Activated T-helper 1 cell treated with anti-CD3 and anti-CD28 coated beads, Interleukin-2, amount 50 U/mL, for 16 hours (primary cell): ENCODE measurements around the gene ESF1.
"Not testable (repeated sequence)": the region's sequence is repeated elsewhere in the genome, so short reads cannot be mapped to it uniquely, and the experiment has no call there.

Experiments used
- DNase-seq, 2 donors: peaks; one replicate each; pipeline ENCODE4 v3.0.0-alpha.2; 2020; ENCODE audit warnings: low read depth in 1 of 2, low spot score in 1 of 2

The ESF1 gene

GRCh38 chr20:13790708-13791107 is 6.0 kb upstream of the ESF1 start:
- DNase-seq = no peak

DNA sequence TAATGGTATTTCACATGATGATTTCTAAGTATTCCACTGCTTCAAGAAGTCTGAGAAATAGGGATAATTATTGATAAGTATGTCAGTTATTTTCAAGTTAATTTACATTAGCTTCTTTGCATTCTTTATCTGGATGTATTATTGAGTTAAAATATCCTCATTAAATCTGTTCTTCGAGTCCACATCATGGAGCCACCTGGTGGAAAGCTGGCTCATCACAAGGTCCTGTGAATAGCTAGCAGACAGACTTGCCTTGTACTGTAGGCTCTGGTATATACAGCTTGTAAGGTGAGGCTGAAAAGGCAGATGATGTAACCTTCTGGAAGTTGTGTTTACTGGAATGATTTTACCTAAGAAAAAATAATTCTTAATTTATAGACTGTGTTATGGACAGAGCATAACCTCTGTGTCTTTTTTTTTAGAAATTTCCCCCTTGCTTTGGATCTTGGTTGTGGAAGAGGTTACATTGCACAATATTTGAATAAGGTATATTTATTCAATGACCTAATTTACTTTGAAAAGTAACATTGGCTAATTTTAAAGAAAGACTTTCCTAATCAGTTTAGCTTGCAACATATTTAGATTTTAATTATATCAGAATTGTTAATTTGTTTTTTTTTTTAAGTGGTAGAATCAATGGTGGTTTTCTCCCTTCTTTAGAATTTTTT is 3.6 kb upstream of the ESF1 start:
- DNase-seq = no peak

GRCh38 chr20:13786143-13786828 is 1.6 kb upstream of the ESF1 start:
- DNase-seq = no peak

DNA sequence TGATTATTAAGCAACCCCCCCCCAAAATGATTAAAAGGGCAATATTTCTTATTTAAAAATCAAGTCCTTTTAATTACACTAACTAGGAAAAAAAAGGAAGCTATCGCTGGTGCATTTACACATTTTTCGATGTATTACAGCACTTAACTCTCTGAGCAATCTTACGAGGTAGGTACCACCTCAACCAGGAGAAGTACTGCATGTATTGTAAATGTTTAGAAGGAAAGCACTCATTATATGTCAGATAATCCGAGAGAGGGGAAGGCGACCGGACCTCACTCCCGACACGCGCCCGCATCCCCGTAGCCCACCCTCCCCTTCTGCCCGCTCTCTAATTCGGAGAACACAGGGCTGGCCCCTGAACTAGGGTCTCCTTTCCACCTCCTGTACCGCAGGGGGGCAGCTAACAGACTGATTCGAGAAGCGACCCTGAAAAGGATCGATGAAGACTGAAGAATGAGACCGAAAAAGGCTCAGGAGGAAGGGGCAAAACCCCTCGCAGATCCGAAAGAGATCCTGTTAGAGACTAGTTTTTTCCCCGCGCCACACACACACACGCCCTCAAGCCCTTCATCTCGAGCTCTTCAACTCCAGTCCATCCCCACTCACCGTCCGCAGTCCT is 337 bp downstream of the ESF1 start:
- no peak for DNase-seq

DNA sequence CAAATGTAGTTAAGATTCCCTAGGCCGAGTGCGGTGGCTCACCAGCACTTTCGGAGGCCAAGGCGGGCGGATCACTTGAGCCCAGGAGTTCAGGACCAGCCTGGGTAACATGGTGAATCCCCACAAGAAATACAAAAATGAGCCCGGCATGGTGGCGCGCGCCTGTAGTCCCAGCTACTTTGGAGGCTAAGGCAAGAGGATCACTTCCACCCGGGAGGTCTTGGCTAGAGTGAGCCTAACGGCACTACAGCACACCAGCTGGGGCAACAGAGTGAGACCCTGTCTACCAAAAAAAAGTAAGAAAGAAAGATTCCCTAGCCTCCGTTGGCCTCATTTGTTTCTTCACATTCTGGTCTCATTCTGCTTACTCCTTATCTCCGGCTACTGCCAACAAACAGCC is 1.2 kb downstream of the ESF1 start:
- no peak for DNase-seq

DNA sequence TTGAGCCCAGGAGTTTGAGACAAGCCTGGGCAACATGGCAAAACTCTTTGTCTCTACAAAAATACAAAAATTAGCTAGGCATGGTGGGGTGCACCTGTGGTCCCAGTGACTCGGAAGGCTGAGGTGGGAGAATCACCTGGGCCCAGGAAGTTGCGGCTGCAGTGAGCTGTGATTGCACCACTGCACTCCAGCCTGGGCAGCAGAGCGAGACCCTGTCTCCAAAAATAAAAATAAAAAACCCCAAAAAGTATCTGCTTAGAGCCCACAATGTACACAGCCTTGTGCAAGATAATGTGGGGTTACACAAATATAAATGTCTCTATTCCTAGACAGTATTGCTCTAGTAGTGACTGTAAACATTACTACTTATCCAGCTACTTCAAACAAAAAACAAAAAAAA is 5.9 kb downstream of the ESF1 start:
- no peak for DNase-seq

GRCh38 chr20:13777171-13777601 is 7.5 kb downstream of the ESF1 start:
- no peak for DNase-seq

GRCh38 chr20:13775867-13776266 is 8.9 kb downstream of the ESF1 start:
- no peak for DNase-seq

DNA sequence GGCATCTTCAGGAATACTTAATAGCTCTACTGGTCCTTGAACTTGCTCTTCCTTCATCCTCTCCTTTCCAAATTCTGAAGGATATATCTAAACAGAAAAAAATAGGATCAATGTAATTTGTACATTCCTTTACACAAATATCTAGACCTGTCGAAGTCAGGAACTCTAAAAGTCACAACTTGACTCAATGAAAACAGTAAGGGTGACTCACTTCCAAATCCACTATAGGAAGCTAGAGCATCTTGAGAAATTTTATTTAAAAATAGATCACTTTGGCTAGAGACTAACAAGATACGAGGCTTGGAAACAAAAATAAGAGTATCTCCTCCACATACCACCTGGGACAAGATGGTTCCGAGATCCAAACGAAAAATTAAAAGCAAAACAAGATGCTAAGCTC is 12.2 kb downstream of the ESF1 start:
- DNase-seq = no peak

- no peak for DNase-seq
Observed at GRCh38 chr20:13771853-13772453, 12.8 kb downstream of the ESF1 start.

GRCh38 chr20:13770141-13770540 is 14.6 kb downstream of the ESF1 start:
- no peak for DNase-seq

- no peak for DNase-seq
Observed at GRCh38 chr20:13765868-13766416, 18.8 kb downstream of the ESF1 start.

DNA sequence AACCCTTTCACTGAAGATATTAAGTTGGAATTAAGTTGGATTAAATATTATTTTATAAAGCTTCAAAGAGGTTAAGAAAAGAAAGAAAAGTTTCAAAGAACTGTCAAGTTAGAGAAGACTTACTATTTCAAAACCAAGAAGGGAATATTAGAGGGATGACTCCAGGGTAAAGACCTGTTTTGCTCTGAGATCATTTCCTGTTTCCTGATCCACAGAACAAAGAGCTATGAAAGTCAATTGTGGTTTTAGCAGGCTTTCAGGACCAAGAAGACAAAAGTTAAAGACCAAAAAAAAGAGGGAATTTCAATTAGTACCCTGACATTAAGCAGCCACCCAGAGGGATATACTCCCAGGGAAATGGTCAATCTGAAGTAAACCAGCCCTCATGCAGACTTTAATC is 19.4 kb downstream of the ESF1 start:
- no peak for DNase-seq

- not testable (repeated sequence) for DNase-seq
Observed at GRCh38 chr20:13760451-13760946, 24.2 kb downstream of the ESF1 start.

GRCh38 chr20:13758884-13759283 is 25.8 kb downstream of the ESF1 start:
- DNase-seq = no peak

- no peak for DNase-seq
Observed at GRCh38 chr20:13756551-13756950, 28.2 kb downstream of the ESF1 start.

GRCh38 chr20:13755809-13756208 is 28.9 kb downstream of the ESF1 start:
- DNase-seq = no peak

- DNase-seq = no peak
Observed at GRCh38 chr20:13753436-13754036, 31.2 kb downstream of the ESF1 start.

GRCh38 chr20:13749811-13750210 is 34.9 kb downstream of the ESF1 start:
- DNase-seq = no peak

GRCh38 chr20:13745784-13746183 is 38.9 kb downstream of the ESF1 start:
- DNase-seq = no peak

- no peak for DNase-seq
Observed at GRCh38 chr20:13744352-13744751, 40.4 kb downstream of the ESF1 start.
